GM13976 (cell line): ENCODE results near the gene AGAP3.

Experiments used
- DNase-seq: peaks from one replicate; pipeline ENCODE4 v3.0.0; 2012; ENCODE audit warnings: low spot score
- CTCF ChIP-seq: IDR thresholded peaks from 2 replicates; pipeline ENCODE4 v1.5.1; 2012; ENCODE audit warnings: borderline replicate concordance, mild to moderate bottlenecking; ENCODE audit not compliant: insufficient read depth; ENCODE audit errors: extremely low read depth, missing control alignments, control extremely low read depth
- in situ Hi-C: fragments of 300-500 bp; cut with MboI; formaldehyde crosslinking; loops from one replicate; pipeline ENCODE4 v1.12.0; 2022; ENCODE audit warnings: low sequenced_read_pairs, mixed read lengths, inconsistent platforms; ENCODE audit not compliant: unreplicated experiment

The AGAP3 gene

GRCh38 chr7:151135866-151136843 is 49.9 kb downstream of the AGAP3 start:
- in situ Hi-C loops = no loop called here
- no peak for TF ChIP-seq CTCF
- DNase-seq = no peak

GRCh38 chr7:151137076-151137675 is 50.9 kb downstream of the AGAP3 start:
- TF ChIP-seq CTCF = no peak
- DNase-seq = no peak

GRCh38 chr7:151137791-151138152 is 51.5 kb downstream of the AGAP3 start:
- TF ChIP-seq CTCF = no peak
- in situ Hi-C loops = no loop called here
- no peak for DNase-seq

More at GRCh38 chr7:151137076-151137675, 50.9 kb downstream of the AGAP3 start:
- in situ Hi-C loops = no loop called here

- in situ Hi-C loops = no loop called here
- no peak for TF ChIP-seq CTCF
- DNase-seq = peak; percentile 36
These were observed 52.0 kb downstream of the AGAP3 start for GRCh38 chr7:151138153-151138851.

GRCh38 chr7:151139071-151139790 is 53.0 kb downstream of the AGAP3 start:
- TF ChIP-seq CTCF = no peak
- DNase-seq = peak; percentile 36
- in situ Hi-C loops = no loop called here

- no peak for TF ChIP-seq CTCF
- no peak for DNase-seq
- in situ Hi-C loops = no loop called here
These were observed 53.5 kb downstream of the AGAP3 start for GRCh38 chr7:151139791-151140190.
